ENCODE data around the gene DLX3. TPM values are rescaled to one million over a fixed set of nuclear protein-coding genes. Genes with fewer than 3 reads are reported as not detected.

Gene DLX3
- polyA plus RNA-seq, 1 of the 3 experiments (the other 2 are of a cell fraction) = not detected

DNA sequence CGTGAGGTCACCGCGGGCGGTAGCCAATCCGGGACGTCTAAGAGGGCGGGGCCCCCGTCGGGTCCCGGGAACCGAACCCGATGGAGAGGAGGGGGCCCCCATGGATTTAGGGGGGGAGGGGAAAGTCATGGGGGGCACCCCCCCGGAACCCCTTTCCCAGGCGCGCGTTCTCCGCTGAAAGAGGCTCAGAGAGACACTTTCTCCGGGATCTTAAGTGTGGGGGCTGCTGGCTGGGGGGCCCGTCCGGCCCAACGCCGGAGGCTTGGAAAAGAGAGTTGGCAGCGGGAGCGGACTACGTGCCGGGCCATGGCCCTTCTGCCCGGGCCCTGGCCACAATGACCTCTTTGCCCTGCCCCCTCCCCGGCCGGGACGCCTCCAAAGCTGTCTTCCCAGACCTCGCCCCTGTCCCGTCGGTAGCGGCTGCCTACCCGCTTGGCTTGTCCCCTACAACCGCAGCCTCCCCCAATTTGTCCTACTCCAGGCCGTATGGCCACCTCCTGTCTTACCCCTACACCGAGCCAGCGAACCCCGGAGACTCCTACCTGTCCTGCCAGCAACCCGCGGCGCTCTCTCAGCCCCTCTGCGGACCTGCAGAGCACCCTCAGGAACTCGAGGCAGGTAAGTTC, 25.8 kb downstream of the DLX3 start, which contains the start of gene DLX4:
DLX4 (plus strand) TSS at position 57 of the 626 bp plus-strand sequence; CDS start at position 336, 279 bp downstream.
- Histone ChIP-seq H3K9me2 (no peaks in the 10 kb centered on the region), H3K4me1 (ENCODE audit: control insufficient read depth in 1 of 2, insufficient read depth in 2 of 2, low read depth in 1 of 2, low read length in 1 of 2) (peaks cover 0 to 13% of the 10 kb centered on the region in 2 experiments; a peak in 1 of 4 replicates), H3K4me2 (peak within 1 kb of the TSS; percentile 73), H3K79me2 (ENCODE audit: insufficient read depth) (no peaks in the 10 kb centered on the region), H4K20me1 (ENCODE audit: insufficient read depth) (no peaks in the 10 kb centered on the region; the same call in 1 of the 2 replicates), H3K27me3 (ENCODE audit: insufficient read depth) (peaks cover 100% of the 10 kb centered on the region), H3K4me3 (ENCODE audit: low read depth in 2 of 2, low read length in 1 of 2) (peak within 1 kb of the TSS; percentile 50), H3K36me3 (replicated peaks in 1 of 2; ENCODE audit: control insufficient read depth in 1 of 2, insufficient read depth in 2 of 2, low read length in 1 of 2) (no peaks in the 10 kb centered on the region), H3F3A (replicated peaks; ENCODE audit: insufficient read depth) (no peaks in the 10 kb centered on the region), H3K27ac (ENCODE audit: low read depth in 2 of 2, low read length in 1 of 2) (no peak within 1 kb of the TSS), H3K9me3 (no peaks in the 10 kb centered on the region), H2AFZ (ENCODE audit: low read depth) (peak within 1 kb of the TSS; percentile 64; the same call in 1 of the 2 replicates), H3K9ac (no peak within 1 kb of the TSS)
- TF ChIP-seq NFIC (IDR thresholded peaks at IDR 0.05; ENCODE audit: borderline replicate concordance) (no peak), MEF2A (IDR thresholded peaks at IDR 0.05; ENCODE audit: borderline replicate concordance, low read depth) (no peak), FOXJ3 (CRISPR knock-in tag; IDR thresholded peaks at IDR 0.05) (no peak), TAF1 (IDR thresholded peaks at IDR 0.05; ENCODE audit: borderline replicate concordance, low read depth, low read length) (no peak), YY1 (IDR thresholded peaks at IDR 0.05; ENCODE audit: low read depth) (no peak), ELF1 (IDR thresholded peaks at IDR 0.05) (no peak), POLR2AphosphoS5 (IDR thresholded peaks at IDR 0.05; ENCODE audit: low read depth, low read length) (no peak), NRF1 (IDR thresholded peaks at IDR 0.05; ENCODE audit: low read depth, low read length) (no peak), FOXM1 (IDR thresholded peaks at IDR 0.05; ENCODE audit: low read depth) (no peak), EZH2phosphoT487 (IDR thresholded peaks at IDR 0.05; ENCODE audit: borderline replicate concordance, low read depth) (no peak), EP300 (IDR thresholded peaks at IDR 0.05; ENCODE audit: borderline replicate concordance in 1 of 2, low read depth in 1 of 2, low read length in 1 of 2) (no peak), GABPA (IDR thresholded peaks at IDR 0.05; ENCODE audit: low read depth) (no peak)
- TF ChIP-seq, protein P1, sequence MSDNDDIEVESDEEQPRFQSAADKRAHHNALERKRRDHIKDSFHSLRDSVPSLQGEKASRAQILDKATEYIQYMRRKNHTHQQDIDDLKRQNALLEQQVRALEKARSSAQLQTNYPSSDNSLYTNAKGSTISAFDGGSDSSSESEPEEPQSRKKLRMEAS (IDR thresholded peaks at IDR 0.05; ENCODE audit: low read depth) = no peak
- TF ChIP-seq, protein P2, sequence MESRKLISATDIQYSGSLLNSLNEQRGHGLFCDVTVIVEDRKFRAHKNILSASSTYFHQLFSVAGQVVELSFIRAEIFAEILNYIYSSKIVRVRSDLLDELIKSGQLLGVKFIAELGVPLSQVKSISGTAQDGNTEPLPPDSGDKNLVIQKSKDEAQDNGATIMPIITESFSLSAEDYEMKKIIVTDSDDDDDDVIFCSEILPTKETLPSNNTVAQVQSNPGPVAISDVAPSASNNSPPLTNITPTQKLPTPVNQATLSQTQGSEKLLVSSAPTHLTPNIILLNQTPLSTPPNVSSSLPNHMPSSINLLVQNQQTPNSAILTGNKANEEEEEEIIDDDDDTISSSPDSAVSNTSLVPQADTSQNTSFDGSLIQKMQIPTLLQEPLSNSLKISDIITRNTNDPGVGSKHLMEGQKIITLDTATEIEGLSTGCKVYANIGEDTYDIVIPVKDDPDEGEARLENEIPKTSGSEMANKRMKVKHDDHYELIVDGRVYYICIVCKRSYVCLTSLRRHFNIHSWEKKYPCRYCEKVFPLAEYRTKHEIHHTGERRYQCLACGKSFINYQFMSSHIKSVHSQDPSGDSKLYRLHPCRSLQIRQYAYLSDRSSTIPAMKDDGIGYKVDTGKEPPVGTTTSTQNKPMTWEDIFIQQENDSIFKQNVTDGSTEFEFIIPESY (IDR thresholded peaks at IDR 0.05; ENCODE audit: borderline replicate concordance, low read depth) = no peak
- TF ChIP-seq, protein P3, sequence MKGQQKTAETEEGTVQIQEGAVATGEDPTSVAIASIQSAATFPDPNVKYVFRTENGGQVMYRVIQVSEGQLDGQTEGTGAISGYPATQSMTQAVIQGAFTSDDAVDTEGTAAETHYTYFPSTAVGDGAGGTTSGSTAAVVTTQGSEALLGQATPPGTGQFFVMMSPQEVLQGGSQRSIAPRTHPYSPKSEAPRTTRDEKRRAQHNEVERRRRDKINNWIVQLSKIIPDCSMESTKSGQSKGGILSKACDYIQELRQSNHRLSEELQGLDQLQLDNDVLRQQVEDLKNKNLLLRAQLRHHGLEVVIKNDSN (IDR thresholded peaks at IDR 0.05; ENCODE audit: borderline replicate concordance, low read depth) = no peak
- CTCF ChIA-PET = interaction anchor here (0.9 to 55.0 kb wide), 5 partner anchors 10 to 108 kb away, joined by 3 to 1225 read pairs (median 43); partner anchors contain the start of gene DLX3
- WGBS (ENCODE audit: low lambda C conversion rate) = 10% methylated on average over 33 of the region's 45 CpGs
- DNase-seq = peak; percentile 71
- POLR2A ChIA-PET = no interaction called here
